ENCODE measurements around the gene PNCK.

GRCh38 chrX:153626025-153626633, 47.5 kb downstream of the PNCK start:
- TF ChIP-seq POLR2A (IDR thresholded peaks at IDR 0.05; ENCODE audit: low read length) (no peak), GATA1 (IDR thresholded peaks at IDR 0.05; ENCODE audit: low read depth, low read length) (no peak)

All from erythroblast (primary cell).